ENCODE data around the gene OSBPL1A.

GRCh38 chr18:24417480-24417879 lies 19.9 kb upstream of the OSBPL1A start:
- TF ChIP-seq CTCF (conservative IDR thresholded peaks at IDR 0.05 in 1 of 2, IDR thresholded peaks at IDR 0.05 in 1 of 2; ENCODE audit: extremely low read depth in 1 of 2, insufficient read depth in 1 of 2, low read depth in 1 of 2, low read length in 2 of 2) (no peak), EZH2 (IDR thresholded peaks at IDR 0.05; ENCODE audit: borderline replicate concordance, low read length) (no peak)

Measured in mammary epithelial cell (primary cell).